Uterus (tissue), 2 donors: ENCODE results near the gene ENC1.

ENCODE experiments used
- CTCF ChIP-seq, 4 experiments: fragments of 200-600 bp in 2 of 4; fragments of 450-650 bp in 2 of 4; sonication (generic) in 2 of 4; IDR thresholded peaks; one replicate each; pipeline ENCODE4 v1.5.1; 2016 to 2019; ENCODE audit warnings: antibody characterized with exemption in 4 of 4, mild to moderate bottlenecking in 2 of 4, moderate library complexity in 1 of 4
- POLR2A ChIP-seq, 2 donors: fragments of 450-650 bp; IDR thresholded peaks; one replicate each; pipeline ENCODE4 v1.6.1; 2016; ENCODE audit warnings: antibody characterized with exemption in 2 of 2, mild to moderate bottlenecking in 1 of 2, moderate library complexity in 1 of 2

DNA sequence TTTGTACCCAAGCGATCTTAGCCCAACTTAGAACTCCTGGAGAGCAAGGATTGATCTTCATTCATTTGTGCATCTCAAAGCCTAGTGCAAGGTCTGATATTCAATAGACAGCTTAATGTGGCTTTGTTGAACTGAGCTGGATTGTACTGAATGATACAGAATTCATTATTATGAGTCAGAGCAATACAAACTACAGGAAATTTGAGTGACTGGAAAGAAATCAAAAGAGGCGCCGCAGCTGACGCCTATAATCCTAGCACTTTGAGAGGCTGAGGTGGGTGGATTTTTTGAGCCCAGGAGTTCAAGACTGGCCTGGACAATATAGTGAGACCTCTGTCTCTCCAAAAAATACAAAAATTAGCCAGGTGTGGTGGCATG is 58.6 kb downstream of the ENC1 start:
- no peak for TF ChIP-seq CTCF (IDR thresholded peaks at IDR 0.05)
- no peak for TF ChIP-seq POLR2A (IDR thresholded peaks at IDR 0.05)
